GM11168 (cell line): Measurements from ENCODE around the gene DRAXIN.

Experiments used
- in situ Hi-C: fragments of 300-500 bp; cut with MboI; formaldehyde crosslinking; loops from one replicate; pipeline ENCODE4 v1.12.0; 2022; ENCODE audit warnings: low sequenced_read_pairs; ENCODE audit not compliant: unreplicated experiment

DRAXIN gene

DNA sequence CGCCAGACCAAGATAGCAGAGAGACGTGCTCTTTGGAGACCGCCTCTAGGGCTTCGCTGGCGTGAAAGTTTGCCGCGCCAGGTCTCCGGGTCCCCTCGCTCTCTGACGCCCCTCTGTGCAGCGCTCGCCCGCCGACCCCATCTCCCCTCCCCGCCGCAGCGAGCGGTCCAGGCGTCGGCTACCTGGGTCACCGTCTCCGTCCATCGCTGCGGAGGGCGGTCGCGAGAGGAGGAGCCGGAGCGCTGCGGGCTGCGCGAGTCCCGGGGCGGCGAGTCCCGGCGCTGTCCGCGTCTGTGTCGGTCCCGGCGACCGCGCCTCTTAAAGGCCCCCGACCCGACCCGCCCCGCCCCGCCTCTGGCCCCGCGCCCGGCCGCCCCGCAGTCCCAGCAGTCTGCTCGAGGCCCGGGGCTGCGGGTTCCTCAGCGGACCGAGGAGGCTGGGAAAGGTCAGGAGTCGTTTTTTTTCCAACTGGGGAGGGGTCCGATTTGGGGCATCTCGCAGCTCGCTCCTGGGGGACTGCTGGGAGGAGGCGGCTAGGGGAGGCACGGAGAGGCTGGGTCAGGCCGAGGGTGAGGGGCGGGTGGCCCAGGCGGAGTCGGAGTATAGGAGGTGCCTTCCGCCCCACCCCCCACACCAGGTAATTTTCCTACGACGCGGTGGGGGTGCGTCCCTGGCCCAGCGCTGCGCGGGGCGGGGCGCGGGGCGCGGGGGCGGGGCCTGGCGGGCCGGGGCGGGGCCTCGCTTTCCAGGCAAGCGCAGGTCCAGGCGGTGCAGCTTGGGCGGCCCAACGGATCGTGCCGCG, 37.2 kb upstream of the DRAXIN start, which contains the start of the genes FBXO2 and FBXO44:
Gene FBXO2, minus strand, starts transcription at position 293 of the 802 bp plus-strand sequence. Its CDS starts 89 bp downstream, at position 204.
Gene FBXO44, plus strand, starts transcription at position 741 of the 802 bp plus-strand sequence. CDS start 959 bp downstream, outside the sequence.
- in situ Hi-C loops = no loop called here

DNA sequence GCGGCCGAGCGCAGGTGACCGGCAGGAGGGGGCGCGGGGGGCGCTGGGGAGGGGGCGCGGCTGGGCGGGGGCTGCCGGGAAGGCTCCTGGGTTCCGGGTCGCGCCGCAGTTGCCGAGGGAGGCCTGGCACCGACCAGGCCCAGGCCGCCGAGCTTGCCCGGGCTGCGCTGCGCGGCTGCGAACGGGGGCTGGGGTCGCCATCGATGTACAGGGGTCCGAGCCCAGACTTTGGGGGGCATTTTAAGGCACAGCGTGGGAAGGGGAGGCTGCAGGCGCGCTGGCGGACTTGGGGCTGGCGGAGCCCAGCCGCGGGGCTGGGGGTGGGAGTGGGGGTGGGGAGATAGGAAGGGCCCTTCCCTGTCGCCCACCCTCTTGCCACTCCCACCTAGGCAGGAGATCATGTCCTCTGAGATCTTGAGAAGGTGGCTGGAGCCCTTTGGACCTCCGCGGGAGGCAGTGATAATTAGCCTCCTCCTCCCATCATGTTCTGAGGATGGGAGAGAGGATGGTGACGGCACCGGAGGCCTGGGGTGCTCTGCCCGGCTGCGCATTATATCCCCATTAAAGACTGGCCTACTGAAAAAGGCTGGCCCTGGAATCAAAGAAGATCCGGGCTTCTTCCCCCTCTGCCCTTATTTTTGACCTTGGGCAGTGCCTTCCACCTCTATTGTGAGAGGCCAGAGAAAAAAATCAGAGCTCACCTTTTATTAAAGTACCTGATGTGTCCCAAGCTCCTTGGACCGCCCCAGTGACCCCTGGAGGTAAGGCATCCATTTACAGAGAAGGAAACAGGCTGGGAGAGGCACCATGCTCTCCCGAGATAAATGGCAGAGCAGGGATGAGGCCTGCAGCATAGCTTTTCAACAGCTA, 36.3 kb upstream of the DRAXIN start:
- in situ Hi-C loops = no loop called here

DNA sequence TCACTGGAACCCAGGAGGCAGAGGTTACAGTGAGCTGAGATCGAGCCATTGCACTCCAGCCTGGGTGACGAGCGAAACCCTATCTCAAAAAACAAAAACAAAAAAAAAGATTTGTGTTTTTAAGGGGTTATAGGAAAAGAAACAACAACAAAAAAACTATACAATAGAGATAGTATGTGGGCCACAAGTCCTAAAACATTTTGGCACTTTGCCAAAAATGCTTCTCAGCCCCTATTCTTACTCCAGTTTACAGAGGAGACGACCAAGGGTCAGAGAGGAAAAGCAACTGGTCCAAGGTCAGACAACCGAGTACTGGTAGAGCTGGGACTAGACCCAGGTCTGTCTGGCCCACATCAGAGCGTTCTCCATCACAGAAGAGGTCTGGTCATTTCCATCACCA, 33.9 kb upstream of the DRAXIN start:
- in situ Hi-C loops = no loop called here

DNA sequence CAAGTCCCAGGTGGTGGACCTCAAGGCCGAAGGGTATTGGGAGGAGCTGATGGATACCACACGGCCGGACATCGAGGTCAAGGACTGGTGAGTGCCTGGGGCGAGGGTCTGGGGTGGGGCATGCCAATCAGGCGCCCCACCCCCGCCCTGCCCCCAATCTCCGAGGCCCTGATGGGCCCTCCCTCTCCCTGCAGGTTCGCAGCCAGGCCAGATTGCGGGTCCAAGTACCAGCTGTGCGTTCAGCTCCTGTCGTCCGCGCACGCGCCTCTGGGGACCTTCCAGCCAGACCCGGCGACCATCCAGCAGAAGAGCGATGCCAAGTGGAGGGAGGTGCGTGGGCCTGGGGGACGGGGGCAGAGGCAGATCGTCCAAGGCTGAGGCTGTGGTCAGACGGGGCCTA, 33.0 kb upstream of the DRAXIN start:
- in situ Hi-C loops = no loop called here

DNA sequence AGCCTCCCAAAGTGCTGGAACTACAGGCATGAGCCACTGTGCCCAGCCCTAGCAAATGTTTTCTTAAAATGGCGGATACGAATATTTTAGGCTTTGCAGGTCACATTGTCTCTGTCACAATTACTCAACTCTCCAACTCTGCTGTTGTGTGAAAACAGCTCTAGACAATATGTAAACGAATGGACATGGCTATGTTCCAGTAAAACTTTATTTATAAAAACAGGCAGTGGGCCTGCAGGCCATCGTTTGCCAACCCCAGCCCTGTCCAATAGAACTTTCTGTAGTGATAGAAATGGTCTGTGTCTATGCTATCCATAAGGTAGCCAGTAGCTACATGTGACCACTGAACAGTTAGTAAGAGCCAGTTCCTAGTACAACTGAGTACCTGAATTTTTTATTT, 31.8 kb upstream of the DRAXIN start:
- in situ Hi-C loops = no loop called here

DNA sequence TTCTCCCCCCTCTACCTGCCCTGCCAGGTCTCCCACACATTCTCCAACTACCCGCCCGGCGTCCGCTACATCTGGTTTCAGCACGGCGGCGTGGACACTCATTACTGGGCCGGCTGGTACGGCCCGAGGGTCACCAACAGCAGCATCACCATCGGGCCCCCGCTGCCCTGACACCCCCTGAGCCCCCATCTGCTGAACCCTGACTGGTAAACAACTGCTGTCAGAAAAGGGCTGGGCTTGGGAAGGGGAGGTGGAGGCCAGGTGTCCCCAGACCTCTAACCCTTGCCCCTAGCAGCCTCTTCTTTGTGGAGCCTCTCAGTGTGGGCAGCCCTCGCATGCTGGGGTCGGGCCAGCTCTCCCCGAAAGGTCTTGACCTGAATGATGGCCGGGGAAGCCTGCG, 30.4 kb upstream of the DRAXIN start:
- in situ Hi-C loops = no loop called here

DNA sequence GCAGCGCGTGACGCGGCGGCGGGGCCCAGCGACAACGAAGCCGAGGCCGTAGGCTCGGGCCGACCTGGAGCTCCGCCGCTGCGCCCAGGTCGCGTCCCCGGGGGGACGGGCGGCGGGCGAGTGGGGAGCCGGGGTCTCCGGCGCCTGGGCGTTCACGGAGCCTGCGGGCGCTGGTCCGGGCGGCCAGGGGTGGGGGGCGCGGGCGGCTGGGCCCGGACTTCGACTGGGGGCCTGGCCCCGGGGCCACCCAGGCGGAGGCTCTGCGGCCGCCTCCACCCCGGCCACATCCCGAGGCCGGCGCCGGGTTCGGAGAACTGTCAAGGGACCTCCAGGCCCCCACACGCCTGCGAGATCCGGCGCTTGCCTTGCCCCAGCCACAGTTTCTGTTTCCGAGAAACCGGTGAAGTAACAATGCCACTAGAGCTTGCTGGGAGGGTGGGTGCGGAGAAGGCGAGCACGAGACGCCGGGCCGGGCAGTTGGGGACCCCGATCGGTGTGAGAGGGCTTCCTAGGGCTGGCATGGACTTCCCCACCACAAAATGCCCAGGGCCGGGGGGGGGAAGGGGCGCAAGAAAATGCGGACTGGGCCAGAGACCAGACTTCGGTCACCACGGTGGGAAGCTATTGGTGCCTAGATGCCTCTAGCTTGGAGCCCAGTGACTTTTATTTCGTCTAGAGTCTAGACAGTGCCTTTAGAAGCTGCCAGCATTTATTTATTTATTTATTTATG, 27.0 kb upstream of the DRAXIN start:
- in situ Hi-C loops = no loop called here

DNA sequence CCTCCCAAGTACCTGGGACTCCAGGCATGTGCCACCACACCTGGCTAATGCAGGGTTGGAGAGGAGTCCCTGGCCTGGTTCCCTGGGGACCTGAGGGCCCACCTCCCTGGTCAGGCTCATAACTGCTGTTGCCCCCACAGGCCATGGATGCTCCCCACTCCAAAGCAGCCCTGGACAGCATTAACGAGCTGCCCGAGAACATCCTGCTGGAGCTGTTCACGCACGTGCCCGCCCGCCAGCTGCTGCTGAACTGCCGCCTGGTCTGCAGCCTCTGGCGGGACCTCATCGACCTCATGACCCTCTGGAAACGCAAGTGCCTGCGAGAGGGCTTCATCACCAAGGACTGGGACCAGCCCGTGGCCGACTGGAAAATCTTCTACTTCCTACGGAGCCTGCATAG, 23.0 kb upstream of the DRAXIN start:
- in situ Hi-C loops = no loop called here

DNA sequence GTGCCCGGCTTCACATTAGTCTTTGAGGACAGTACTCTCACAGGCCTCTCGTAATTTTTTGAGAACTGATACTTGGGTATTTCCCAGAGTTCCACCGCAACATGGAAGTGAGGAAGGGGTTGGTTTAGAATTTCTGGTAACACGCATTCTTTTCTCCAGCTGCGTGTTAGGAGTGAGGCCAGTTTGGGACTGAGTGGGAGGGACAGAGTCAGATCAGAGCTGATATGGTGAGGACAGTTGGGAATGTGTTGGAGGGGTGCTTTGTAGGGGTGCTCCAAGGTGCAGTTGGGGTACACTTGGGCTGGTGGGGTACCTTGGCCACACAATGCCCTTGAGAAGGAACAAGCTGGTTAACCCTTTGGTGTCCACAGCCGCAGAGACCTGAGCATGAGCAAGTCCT, 20.8 kb upstream of the DRAXIN start:
- in situ Hi-C loops = no loop called here

DNA sequence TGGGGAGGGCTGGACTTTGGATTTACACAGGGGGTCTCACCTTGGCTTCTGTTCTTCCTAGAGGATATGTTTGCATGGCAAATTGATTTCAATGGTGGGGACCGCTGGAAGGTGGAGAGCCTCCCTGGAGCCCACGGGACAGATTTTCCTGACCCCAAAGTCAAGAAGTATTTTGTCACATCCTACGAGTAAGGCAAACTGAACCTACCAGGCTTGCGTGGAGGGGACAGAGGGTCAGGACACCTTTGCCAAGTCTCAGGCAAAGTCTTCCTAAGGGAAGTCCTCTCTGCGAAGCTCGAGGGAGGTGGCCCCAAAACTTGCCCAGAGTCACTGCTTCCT, 20.3 kb upstream of the DRAXIN start:
- in situ Hi-C loops = no loop called here

DNA sequence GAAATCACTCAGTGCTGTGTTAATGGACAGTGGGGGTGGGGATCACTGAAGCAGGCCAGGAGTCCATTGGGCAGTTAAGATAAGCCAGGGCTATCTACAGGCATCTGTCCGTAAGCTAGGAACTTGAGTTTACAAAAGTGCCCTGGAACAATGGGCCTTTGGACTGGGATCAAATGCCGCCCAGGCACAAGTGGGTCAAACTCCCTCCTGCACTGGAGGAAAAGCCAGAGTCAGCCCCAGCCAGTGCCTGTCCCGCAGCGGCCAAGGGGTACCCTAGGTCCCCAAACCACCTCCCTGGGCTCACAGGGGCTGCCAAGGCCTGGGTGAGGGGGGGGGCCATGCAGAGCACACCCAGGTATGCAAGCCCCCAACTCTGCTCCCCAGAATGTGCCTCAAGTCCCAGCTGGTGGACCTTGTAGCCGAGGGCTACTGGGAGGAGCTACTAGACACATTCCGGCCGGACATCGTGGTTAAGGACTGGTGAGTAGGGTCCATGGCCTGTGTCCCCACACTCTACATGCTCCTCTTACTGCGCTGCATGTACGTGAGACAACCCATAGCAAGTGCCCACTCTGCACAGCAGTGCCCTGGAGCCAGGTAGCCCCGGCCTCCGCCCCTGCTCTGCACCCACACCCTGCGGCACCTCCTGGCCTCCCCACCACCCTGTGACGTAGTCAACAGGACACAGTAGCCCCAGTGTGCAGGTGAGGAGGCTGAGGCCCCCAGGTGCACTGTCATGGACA, 19.8 kb upstream of the DRAXIN start:
- in situ Hi-C loops = no loop called here

DNA sequence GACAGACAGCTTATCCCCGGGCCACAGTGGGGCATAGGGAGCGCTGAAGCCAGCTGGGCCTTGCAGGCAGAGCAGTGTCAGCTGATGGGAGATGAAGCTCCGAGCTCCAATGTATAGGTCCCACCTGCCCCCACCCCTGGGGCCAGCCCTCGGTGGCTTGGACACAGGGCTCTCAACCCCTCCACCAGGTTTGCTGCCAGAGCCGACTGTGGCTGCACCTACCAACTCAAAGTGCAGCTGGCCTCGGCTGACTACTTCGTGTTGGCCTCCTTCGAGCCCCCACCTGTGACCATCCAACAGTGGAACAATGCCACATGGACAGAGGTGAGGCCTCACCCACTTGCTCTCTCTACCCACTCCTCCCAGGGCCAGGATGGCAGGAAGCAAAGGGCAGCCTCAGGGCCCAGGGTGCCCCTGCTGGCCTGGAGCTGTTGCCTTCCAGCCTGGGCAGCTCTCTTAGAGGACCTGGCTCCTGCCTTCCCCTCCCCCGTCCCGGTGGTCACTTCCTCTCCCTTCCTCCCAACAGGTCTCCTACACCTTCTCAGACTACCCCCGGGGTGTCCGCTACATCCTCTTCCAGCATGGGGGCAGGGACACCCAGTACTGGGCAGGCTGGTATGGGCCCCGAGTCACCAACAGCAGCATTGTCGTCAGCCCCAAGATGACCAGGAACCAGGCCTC, 18.3 kb upstream of the DRAXIN start:
- in situ Hi-C loops = no loop called here

DNA sequence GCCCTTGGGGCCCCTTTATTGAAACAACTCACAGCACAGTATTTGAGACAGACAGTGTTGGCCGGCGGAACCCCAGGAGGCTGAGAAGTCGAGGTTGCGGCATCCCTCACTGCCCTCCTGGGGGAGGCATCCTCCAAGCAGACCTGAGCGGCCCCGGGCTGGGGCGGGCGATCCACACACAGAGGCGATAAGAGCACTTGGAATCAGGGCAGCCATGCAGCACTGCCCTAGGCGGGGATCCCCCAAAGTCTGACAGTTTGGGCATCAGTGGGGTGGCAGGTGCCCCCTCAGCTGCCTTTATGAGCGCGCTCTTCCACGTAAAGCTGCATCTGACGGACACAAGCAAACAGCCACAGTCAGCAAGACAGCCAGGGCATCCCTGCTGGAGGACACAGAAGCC, 17.0 kb upstream of the DRAXIN start:
- in situ Hi-C loops = no loop called here

DNA sequence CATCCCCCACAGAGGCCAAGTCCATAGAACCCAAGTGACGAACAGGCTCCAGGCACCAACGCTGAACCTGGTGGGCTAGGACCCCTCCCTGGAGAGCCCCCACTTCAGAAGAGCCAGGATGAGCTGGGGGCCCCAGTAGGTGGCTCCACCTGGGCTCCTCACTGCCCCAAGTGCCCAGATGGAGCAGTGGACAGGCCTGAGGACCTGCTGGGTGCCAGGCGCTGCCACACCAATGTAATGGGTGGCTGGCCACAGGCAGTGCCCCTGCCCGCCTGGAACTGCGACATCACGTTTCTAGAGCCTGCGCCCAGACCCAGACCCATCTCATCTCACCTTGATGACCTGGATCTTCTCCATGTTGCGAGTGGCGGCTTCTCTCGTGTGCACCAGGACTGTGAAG, 16.2 kb upstream of the DRAXIN start:
- in situ Hi-C loops = no loop called here

DNA sequence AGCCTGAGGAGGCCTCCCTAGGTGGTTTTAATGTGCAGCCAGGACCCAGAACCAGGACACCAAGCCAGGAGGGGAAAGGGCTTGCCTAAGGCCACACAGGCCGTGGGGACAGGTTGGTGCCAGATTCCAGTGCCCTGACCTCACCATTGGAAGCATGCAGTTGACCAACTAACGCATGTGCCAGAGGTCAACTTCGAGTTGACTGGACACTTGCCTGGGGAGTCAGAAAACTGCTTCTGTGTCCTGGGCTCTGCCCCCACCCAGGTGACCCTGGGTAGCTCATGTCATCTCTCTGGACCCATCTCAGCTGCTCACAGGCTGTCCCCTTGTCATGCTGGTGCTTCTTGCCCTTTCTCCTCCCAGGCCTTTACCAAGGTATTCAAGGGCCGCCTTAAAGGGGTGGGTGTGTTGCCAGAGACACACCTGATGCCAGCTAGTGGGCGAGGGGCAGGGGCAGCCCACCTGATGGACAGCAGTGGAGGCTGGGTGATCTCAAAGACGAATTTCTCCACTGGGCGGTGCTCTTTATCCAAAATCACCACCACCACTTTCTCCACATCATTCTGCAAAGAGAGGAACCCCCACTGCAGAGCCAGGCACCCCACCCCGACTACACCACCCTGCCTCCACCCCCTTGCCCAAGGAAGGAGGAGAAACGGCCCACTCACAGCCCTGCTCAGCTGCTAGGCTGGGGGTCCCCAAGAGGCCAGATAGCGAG, 15.0 kb upstream of the DRAXIN start:
- in situ Hi-C loops = no loop called here

DNA sequence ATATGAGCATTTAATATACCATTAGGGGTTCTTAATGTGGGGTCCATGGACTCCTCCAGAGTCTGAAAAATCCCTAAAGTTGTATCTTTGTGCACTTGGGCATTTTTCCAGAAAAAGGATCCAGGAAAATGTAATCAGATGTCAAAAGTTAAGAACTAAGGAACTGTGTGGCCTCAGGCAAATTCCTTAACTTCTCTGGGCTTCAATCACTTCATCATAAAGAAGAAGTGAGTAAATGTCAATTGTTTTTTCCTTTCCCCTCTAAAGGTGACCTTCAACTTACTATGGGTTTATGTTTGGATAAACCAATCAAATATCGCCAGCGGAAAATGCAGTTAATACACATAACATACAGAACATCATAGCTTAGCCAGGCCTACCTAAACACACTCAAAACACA, 13.1 kb upstream of the DRAXIN start:
- in situ Hi-C loops = no loop called here

DNA sequence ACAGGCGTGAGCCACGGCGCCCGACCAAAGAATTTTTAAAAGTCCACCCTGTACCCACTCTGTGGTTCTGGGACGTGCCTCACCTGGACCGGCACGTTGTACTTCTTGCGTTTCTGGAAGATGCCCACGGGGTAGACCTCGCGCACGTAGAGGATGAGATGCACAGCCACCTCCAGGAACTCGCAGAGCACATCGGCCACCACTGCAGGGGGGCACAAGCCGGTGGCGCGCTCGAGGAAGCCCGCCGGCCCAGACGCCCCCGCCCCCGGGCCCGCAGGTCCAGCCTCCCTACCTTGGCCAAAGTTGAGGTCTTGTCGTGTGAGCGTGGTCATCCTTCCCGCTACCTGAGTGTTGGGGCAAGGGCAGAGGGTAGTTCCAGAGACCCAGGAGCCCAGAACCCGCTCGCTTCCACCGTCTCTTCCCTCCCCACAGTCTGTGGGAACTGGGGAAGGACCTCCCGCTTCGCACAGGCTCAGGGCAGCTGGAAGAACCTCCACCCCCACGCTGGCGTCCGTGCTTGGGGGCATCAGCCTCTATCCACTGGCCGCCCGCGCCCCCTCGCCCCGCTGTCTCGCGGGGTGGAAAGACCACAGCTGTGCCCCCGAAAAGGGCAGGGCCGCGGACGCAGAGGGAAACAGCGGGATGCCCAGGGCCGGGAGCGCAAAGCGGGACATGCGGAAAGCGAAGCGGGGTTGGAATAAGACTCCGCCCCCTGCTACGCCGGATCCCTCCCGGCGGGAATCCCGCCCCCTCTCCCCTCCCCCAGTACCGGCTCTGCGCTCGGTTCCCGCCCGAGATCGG, 11.0 kb upstream of the DRAXIN start:
- in situ Hi-C loops = no loop called here

DNA sequence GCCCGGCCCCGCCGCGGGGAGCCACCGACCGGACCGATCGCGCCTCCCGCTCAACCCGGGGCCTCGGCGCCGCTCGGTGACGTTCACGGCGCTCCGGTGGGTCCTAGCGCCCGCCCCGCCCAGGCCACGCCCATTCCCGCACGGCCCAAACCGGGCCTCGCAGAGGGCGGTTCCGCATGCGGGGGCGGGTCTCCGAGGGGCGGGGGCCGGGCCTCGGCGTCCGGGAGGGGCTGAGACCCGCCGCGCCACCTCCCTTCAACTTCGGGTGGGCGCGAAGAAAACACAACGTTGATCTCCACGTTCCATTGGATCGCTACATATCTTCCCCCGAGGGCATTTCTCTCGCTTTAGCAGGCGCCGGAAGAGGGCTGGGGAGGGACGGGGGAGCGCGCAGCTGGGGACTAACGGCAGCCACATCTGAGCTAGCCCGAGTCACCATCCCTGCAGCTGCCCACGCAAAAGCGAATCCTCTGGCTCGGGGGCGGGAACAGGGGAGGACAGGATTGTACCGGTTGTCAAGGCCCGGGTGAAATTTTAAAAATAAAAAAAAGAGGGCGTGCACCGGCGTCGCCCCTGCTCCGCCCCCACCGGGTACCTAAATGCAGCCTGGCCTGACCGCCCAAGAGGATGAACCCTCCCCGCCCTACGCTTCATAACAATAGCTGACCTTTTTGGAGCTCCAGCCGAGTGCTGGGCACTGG, 10.3 kb upstream of the DRAXIN start, which contains the start of gene MAD2L2:
Gene MAD2L2, minus strand, starts transcription at position 78 of the 701 bp plus-strand sequence. CDS start 547 bp downstream, outside the sequence.
- in situ Hi-C loops = no loop called here
